CD4-positive, alpha-beta T cell treated with Interleukin-17A for 4 hours (primary cell): ENCODE measurements around the gene PLAAT2.

Source experiments
- DNase-seq: peaks from one replicate; pipeline ENCODE4 v3.0.0-alpha.2; 2020; ENCODE audit warnings: mixed read lengths

PLAAT2 gene

GRCh38 chr11:63512816-63513215, 50.4 kb downstream of the PLAAT2 start:
- DNase-seq: no peak

- DNase-seq: no peak
These were observed 52.0 kb downstream of the PLAAT2 start for GRCh38 chr11:63511048-63511748.

GRCh38 chr11:63510360-63511047, 52.7 kb downstream of the PLAAT2 start:
- DNase-seq: no peak

- no peak for DNase-seq
These were observed 54.4 kb downstream of the PLAAT2 start for GRCh38 chr11:63508745-63509144.

GRCh38 chr11:63508009-63508408, 55.2 kb downstream of the PLAAT2 start:
- DNase-seq: peak; percentile 34

GRCh38 chr11:63507511-63507910, 55.7 kb downstream of the PLAAT2 start:
- no peak for DNase-seq

GRCh38 chr11:63506876-63507275, 56.3 kb downstream of the PLAAT2 start:
- no peak for DNase-seq

- no peak for DNase-seq
These were observed 57.2 kb downstream of the PLAAT2 start, which contains the start of gene LGALS12 for GRCh38 chr11:63505857-63506528. TSS of gene LGALS12 (plus strand) at chr11:63506084. CDS start at chr11:63506459, 375 bp downstream.

GRCh38 chr11:63504933-63505586, 58.1 kb downstream of the PLAAT2 start:
- no peak for DNase-seq

- DNase-seq: no peak
These were observed 59.1 kb downstream of the PLAAT2 start for GRCh38 chr11:63504054-63504453.

- DNase-seq: no peak
These were observed 59.7 kb downstream of the PLAAT2 start for GRCh38 chr11:63503492-63503891.
